Psoas muscle (tissue), 8 donors: ENCODE results near the gene CFAP58. TPM values are rescaled to one million over a fixed set of nuclear protein-coding genes. Genes with fewer than 3 reads are reported as not detected.
A peak's percentile ranks its signal among the peaks of the same experiment; 100 is the strongest.

Experiments used
- ATAC-seq, 4 donors: fragments of 200-7000 bp; cut with Tn5 transposase; one replicate each; pipeline ENCODE4 v1.9.1; 2020; ENCODE audit warnings: moderate library complexity in 3 of 4, mild to moderate bottlenecking in 2 of 4
- DNase-seq, 2 donors: peaks; one replicate each; pipeline ENCODE4 v3.0.0-alpha.2; 2020
- H3K27ac ChIP-seq: fragments of 200-600 bp; one replicate; pipeline ENCODE4 v1.8.0; 2022
- H3K27me3 ChIP-seq, 3 donors: fragments of 200-600 bp in 1 of 3; one replicate each; pipeline versions ENCODE4 v1.6.1 to v1.8.0; 2013 to 2022; ENCODE audit warnings: low read length in 2 of 3, mild to moderate bottlenecking in 2 of 3, moderate library complexity in 1 of 3; ENCODE audit not compliant: insufficient read depth in 3 of 3
- H3K36me3 ChIP-seq, 2 donors: fragments of 200-600 bp in 1 of 2; one replicate each; pipeline versions ENCODE4 v1.6.1 to v1.8.0; 2013 to 2022; ENCODE audit warnings: low read depth in 1 of 2, mild to moderate bottlenecking in 1 of 2, moderate library complexity in 1 of 2; ENCODE audit not compliant: insufficient read depth in 1 of 2
- H3K4me1 ChIP-seq: fragments of 200-600 bp; one replicate; pipeline ENCODE4 v1.8.0; 2022
- H3K4me3 ChIP-seq: fragments of 200-600 bp; one replicate; pipeline ENCODE4 v1.8.0; 2022; ENCODE audit warnings: mild to moderate bottlenecking
- H3K9me3 ChIP-seq: fragments of 200-600 bp; one replicate; pipeline ENCODE4 v1.8.0; 2022
- WGBS, 3 donors: extraction: QIAGEN DNeasy Blood & Tissue Kit; methylation state at CpG; one replicate each; pipeline versions ENCODE4 v1.1.6 to v1.1.7; 2013; 5-methylcytosine and 5-hydroxymethylcytosine counted together
- intact Hi-C, 2 donors: fragments of 100-400 bp; cut with DNase I; formaldehyde crosslinking; loops; one replicate each; pipeline versions ENCODE4 v1.11.0 to v1.14.2; 2022
- polyA plus RNA-seq, 3 donors: library from polyadenylated mRNA; stranded (reverse); fragments of 200-250 nt; gene quantifications; one replicate each; pipeline ENCODE4 v1.2.3, GENCODE V29; 2013
- total RNA-seq, 4 donors: library from RNA; stranded (reverse); fragmentation: NEBNext Ultra II Directional in 2 of 4; extraction: Animal tissue kit (Norgen Biotek cat#: 25700) in 2 of 4; gene quantifications; one replicate each; pipeline versions ENCODE4 v1.2.1 to v1.2.4, GENCODE V29; 2021 to 2023
- TF ChIP-seq, protein P1 (sequence below): fragments of 200-600 bp; IDR thresholded peaks from one replicate; pipeline ENCODE4 v1.8.0; 2022; ENCODE audit warnings: antibody characterized with exemption
- donor health status: healthy with polysubstance abuse.
- donor health status: DM: no; HTN: no; CAD: no; lungs with moderate emphysema.
- donor health status: Bipolar disorder and iron deficiency.
- donor health status: healthy.
- donor health status: DM: yes; HTN: yes; CAD: no.
- donor health status: DM: no; HTN: no; CAD: no.
- donor health status: DM: no; HTN: no; CAD: no.
- donor health status: DM: yes; HTN: yes; CAD: no.

The CFAP58 gene
- total and polyA plus RNA-seq, 7 donors, result 0.04 to 1.4 (median 0.44) TPM

DNA sequence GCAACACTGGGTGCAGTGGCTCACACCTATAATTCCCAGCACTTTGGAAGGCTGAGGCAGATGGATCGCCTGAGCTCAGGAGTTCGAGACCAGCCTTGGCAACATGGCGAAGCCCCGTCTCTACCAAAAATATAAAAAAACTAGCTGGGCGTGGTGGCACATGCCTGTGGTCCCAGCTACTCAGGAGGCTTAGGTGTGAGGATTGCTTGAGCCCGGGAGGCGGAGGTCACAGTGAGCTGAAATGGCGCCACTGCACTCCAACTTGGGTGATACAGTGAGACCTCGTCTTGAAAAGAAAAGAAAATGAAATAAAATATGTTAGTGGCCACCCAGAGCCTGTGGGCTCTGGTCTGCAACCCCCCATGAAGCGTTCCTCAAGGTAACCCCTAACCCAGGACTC lies 28.7 kb upstream of the CFAP58 start:
- Histone ChIP-seq H3K4me1 (peaks cover 84% of the 10 kb centered on the region), H3K27me3 (no peaks in the 10 kb centered on the region), H3K4me3 (no peak overlapping the region), H3K27ac (peak overlapping the region; percentile 60), H3K9me3 (no peaks in the 10 kb centered on the region), H3K36me3 (no peaks in the 10 kb centered on the region)
- intact Hi-C loops, result no loop called here
- ATAC-seq (no peak), DNase-seq (no peak)
- TF ChIP-seq, protein P1, sequence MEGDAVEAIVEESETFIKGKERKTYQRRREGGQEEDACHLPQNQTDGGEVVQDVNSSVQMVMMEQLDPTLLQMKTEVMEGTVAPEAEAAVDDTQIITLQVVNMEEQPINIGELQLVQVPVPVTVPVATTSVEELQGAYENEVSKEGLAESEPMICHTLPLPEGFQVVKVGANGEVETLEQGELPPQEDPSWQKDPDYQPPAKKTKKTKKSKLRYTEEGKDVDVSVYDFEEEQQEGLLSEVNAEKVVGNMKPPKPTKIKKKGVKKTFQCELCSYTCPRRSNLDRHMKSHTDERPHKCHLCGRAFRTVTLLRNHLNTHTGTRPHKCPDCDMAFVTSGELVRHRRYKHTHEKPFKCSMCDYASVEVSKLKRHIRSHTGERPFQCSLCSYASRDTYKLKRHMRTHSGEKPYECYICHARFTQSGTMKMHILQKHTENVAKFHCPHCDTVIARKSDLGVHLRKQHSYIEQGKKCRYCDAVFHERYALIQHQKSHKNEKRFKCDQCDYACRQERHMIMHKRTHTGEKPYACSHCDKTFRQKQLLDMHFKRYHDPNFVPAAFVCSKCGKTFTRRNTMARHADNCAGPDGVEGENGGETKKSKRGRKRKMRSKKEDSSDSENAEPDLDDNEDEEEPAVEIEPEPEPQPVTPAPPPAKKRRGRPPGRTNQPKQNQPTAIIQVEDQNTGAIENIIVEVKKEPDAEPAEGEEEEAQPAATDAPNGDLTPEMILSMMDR, result no peak
- 93 to 96% (median 96%) methylated on average over 10 of the region's 10 CpGs for WGBS, 3 donors

DNA sequence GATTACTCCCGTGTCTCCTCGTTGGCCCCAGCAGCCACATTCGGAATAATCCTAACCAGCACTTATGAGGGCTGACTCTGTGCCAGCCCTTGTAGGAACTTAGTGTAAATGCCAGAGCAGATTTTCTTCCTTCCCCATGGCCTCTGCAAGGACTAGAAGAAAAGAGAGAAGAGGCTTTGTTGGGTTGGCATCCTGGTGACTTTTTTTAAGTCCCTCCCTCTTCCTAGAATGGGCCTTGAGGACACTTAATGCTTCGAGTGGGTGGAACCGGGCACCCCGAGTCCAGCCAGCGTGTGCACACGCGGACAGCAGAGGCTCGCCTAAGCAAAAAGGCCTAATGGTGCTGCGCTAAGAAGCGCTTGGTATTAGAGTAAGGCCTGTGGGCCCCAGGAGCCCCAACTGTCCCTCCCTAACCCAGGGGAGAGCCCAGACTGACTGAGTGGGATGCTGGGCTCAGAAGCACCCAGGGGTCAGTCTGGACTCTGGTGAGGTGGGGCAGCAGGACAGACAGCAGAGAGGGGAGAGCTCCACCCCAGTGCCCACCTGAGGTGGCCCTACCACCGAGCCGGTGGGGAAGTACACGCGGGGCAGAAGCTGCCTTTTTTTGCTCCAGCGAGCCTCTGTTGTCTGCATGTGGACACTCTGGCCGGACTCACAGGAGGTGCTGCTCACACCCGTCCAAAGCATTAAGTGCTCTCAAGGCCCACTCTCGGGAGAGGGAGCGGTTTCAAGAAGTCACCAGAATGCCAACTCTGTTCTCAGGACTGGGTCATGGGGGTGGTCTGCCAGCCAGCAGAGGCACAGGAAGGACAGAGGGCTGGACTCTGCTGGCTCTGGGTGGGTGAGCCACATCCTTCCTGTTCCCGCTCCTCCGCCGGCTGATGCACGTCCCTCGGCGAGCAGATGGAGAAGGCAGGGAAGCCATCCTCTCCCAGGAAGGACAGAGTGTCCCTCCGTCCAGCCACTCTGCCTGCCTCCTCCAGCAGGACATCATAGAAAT lies 27.9 kb upstream of the CFAP58 start:
- ATAC-seq, result no peak

DNA sequence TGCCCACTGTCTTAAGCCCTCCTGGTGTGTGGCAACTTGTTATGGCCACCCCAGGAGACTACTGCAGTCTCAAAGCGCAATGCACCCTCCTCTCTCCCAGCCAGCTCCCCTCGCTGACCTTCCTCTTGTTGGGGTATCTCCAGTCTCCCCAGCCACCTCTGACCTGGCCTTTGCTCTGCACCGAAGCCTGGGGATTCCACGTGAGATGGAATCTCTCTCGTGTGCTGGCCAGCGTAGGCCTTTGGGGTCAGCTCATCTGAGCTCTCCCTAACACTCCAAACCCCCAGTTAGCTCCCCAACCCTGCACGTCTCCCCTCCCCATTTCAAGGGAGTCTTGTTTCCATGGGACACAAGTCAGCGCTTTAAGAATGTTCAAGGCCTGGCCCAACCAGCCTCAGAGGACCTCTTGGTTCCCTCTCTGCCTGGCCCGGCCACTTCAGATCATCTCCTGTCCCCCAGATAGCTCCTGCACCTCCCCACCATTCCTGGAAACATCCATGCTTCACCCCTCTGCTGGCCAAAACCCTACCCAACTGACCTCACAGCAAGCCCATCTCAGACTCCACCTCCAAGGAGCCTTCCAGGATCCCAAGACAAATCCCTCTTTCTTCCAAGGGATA lies 26.5 kb upstream of the CFAP58 start:
- intact Hi-C loops, result no loop called here
- 93 to 96% (median 95%) methylated on average over 9 of the region's 9 CpGs for WGBS, 3 donors
- TF ChIP-seq, protein P1, result no peak
- no peaks in the 10 kb centered on the region for H3K27me3 ChIP-seq
- ATAC-seq (no peak), DNase-seq (no peak)
- H3K4me1 ChIP-seq, result peaks cover 85% of the 10 kb centered on the region
- no peaks in the 10 kb centered on the region for H3K36me3 ChIP-seq
- peak overlapping the region; percentile 83 for H3K27ac ChIP-seq
- no peaks in the 10 kb centered on the region for H3K9me3 ChIP-seq
- H3K4me3 ChIP-seq, result no peak overlapping the region

More for the DNA sequence above, 27.9 kb upstream of the CFAP58 start:
- intact Hi-C loops, result no loop called here
- Histone ChIP-seq H3K27ac (peak overlapping the region; percentile 60), H3K9me3 (no peaks in the 10 kb centered on the region), H3K4me1 (peaks cover 85% of the 10 kb centered on the region), H3K36me3 (no peaks in the 10 kb centered on the region), H3K4me3 (peak overlapping the region; percentile 18), H3K27me3 (no peaks in the 10 kb centered on the region)
- TF ChIP-seq, protein P1, result no peak
- peak; percentile 59 to 71 for DNase-seq
- 67 to 71% (median 68%) methylated on average over 28 of the region's 28 CpGs for WGBS, 3 donors

DNA sequence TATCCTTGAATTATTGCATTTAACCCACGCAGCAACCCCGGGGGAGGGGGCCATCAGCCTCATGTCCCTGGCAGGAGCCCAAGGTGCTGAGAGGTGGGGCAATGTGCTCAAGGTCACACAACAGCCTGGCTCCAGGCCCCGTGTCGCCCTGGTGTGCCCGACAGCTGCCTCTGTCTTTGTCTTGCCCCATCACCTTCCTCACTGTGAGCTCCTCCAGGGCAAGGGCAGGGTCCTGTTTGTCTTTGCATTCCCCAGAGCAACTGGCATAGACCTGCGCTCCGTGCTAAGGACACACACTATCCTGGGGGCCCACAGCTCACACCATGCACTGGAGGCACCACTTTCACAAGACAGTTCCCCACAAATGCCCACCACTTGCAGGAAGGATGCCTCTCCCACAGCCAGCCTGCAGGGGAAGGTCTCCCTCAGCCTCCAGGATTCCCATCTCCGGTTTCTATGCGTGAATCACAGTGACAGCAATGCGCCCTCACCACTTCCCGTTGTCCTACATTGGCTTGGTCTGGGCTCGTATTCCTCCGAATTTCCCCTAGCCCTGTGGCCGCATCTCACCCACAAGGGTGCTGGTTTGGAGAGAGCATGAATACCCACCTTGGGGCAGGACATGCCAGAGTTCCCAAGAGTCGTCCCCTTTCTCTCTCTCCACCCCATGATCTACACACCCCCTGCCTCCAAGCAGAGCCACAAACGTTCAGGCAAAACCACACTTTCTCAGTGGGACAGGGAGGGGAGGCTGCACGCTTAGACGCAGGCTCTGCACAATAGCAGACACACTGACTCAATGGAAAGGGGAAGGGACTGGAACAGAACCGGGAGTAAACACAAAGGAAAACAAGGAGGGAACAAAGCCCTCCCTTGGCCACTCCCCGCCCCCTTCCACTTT lies 25.6 kb upstream of the CFAP58 start:
- WGBS, 3 donors, result 61 to 67% (median 63%) methylated on average over 20 of the region's 20 CpGs
- TF ChIP-seq, protein P1, result no peak
- H3K27me3 ChIP-seq, result no peaks in the 10 kb centered on the region
- peaks cover 80% of the 10 kb centered on the region for H3K4me1 ChIP-seq
- H3K9me3 ChIP-seq, result no peaks in the 10 kb centered on the region
- H3K36me3 ChIP-seq, result no peaks in the 10 kb centered on the region
- DNase-seq (peak in 1 of 2 donors; percentile 66), ATAC-seq (peak in 1 of 4 donors; percentile 42)
- intact Hi-C loops, result no loop called here
- peak overlapping the region; percentile 20 for H3K4me3 ChIP-seq
- peak overlapping the region; percentile 83 for H3K27ac ChIP-seq
